ENCODE data around the gene KIF22. TPM values are rescaled to one million over a fixed set of nuclear protein-coding genes. Genes with fewer than 3 reads are reported as not detected.
A peak's percentile ranks its signal among the peaks of the same experiment; 100 is the strongest.
"Not testable (repeated sequence)": the region's sequence is repeated elsewhere in the genome, so short reads cannot be mapped to it uniquely, and the experiment has no call there.

The KIF22 gene
- total and polyA plus RNA-seq, 3 donors from 2014 or later, result 69.6 to 85.1 (median 79.8) TPM

DNA sequence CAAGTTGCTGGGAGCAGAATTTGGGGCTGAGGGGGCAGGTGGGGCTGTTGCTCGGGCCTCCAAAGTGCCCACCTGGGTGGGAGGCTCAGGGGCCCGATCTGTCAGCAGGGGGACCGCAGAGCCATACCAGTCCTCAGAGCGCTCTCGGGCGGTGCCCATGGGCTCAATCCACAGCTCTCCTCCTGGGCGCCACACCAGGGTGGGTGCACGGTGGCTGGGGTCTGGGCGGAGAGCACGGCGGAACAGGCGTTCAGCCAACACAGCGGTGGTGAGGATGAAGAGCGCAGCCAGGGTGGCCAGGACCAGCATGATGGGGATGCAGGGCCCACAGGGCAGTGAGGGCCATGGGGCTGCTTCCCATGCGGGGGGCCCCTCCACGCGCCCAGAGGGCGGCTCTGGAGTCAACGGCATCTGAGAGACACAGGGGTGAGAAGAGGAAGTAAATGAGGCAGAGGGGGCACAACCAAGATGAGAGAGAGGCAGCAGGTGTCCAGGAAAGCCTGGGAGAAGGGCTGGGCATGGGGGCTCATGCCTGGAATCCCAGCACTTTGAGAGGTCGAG is 45.9 kb upstream of the KIF22 start:
- no peaks in the 10 kb centered on the region for H3K36me3 ChIP-seq (ENCODE audit: low read depth, missing control alignments)
- no peak for DNase-seq
- H3K27me3 ChIP-seq, result no peaks in the 10 kb centered on the region
- no peak for TF ChIP-seq POLR2A (IDR thresholded peaks at IDR 0.05)
- TF ChIP-seq, protein P1, sequence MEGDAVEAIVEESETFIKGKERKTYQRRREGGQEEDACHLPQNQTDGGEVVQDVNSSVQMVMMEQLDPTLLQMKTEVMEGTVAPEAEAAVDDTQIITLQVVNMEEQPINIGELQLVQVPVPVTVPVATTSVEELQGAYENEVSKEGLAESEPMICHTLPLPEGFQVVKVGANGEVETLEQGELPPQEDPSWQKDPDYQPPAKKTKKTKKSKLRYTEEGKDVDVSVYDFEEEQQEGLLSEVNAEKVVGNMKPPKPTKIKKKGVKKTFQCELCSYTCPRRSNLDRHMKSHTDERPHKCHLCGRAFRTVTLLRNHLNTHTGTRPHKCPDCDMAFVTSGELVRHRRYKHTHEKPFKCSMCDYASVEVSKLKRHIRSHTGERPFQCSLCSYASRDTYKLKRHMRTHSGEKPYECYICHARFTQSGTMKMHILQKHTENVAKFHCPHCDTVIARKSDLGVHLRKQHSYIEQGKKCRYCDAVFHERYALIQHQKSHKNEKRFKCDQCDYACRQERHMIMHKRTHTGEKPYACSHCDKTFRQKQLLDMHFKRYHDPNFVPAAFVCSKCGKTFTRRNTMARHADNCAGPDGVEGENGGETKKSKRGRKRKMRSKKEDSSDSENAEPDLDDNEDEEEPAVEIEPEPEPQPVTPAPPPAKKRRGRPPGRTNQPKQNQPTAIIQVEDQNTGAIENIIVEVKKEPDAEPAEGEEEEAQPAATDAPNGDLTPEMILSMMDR (IDR thresholded peaks at IDR 0.05), result no peak
- 84 to 85% methylated on average over 6 to 20 of the region's 20 CpGs for WGBS, 2 donors
- H3K4me3 ChIP-seq, result no peak overlapping the region
- H3K4me1 ChIP-seq, result no peaks in the 10 kb centered on the region
- H3K27ac ChIP-seq, result no peak overlapping the region
- no peaks in the 10 kb centered on the region for H3K9me3 ChIP-seq
- intact Hi-C loops (cut with DNase I; ENCODE audit: low total_unique reads), result no loop called here

DNA sequence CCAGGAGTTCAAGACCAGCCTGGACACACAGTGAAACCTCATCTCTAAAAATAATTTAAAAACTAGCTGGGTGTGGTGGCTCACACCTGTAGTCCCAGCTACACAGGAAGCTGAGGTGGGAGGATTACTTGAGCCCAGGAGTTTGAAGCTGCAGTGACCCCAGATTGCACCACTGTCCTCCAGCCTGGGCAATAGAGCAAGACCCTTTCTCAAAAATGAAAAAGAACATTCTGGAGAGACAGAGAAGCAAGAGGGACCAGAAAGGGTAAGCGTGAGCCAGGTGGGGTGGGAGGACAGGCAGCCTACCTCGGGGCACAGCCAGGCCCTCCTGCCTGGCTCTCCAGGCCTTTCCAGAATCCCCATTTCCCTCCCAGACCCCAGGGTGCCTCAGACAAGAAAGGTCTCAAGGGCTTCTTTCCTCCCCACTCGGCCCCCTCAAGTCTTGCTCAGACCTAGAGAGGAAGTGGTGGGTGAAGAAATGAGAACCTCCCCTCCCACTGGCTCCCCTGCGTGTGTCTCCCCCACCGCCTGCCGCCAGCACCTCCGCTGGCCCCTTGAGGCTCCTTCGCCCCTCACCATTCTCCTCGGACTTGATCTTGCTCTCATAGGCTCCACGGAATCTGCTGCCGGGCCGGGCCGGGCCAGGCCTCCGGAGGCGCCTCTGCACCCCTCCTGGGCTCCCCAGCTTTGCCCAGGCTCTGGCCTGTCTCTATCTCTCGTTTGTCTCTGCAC is 45.3 kb upstream of the KIF22 start:
- TF ChIP-seq POLR2A (IDR thresholded peaks at IDR 0.05), result no peak
- TF ChIP-seq, protein P1 (IDR thresholded peaks at IDR 0.05), result no peak
- DNase-seq, result no peak
- Histone ChIP-seq H3K36me3 (ENCODE audit: low read depth, missing control alignments) (no peaks in the 10 kb centered on the region), H3K9me3 (no peaks in the 10 kb centered on the region), H3K4me3 (no peak overlapping the region), H3K4me1 (no peaks in the 10 kb centered on the region), H3K27ac (no peak overlapping the region), H3K27me3 (no peaks in the 10 kb centered on the region)
- 84 to 85% methylated on average over 16 of the region's 16 CpGs for WGBS, 2 donors
- intact Hi-C loops (cut with DNase I; ENCODE audit: low total_unique reads), result no loop called here

DNA sequence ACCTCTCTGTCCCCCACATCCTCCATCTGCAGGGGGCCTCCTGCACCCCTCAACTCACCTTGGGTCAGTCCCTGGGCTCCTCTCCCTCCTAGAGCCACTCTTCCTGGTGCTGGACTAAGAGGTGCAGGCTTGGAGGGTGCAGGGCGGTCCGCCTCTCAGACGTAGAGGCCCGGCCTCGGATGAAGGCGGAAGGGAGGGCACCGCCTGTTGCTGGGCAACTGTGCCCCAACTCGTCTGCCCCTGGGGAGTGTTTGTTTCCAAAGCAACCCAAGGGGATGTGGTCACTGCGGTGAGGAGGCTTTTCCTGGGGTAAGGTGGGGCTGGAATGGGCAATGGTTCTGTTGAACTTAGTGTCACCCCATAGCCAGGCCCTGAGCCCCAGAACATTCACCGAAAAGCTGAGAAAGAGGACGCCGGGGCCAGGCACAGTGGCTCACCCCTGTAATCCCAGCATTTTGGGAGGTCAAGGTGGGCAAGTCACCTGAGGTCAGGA is 44.7 kb upstream of the KIF22 start, which contains the start of gene C16orf54:
TSS of gene C16orf54 (minus strand) at position 138 of the 493 bp plus-strand sequence. CDS start 1,039 bp downstream, outside the sequence.
- 74 to 87% methylated on average over 9 to 11 of the region's 12 CpGs for WGBS, 2 donors
- no peaks in the 10 kb centered on the region for H3K9me3 ChIP-seq
- H3K27me3 ChIP-seq, result no peaks in the 10 kb centered on the region
- intact Hi-C loops (cut with DNase I; ENCODE audit: low total_unique reads), result no loop called here
- no peaks in the 10 kb centered on the region for H3K4me1 ChIP-seq
- no peak within 1 kb of the TSS for H3K4me3 ChIP-seq
- H3K27ac ChIP-seq, result no peak within 1 kb of the TSS
- TF ChIP-seq, protein P1 (IDR thresholded peaks at IDR 0.05), result no peak
- TF ChIP-seq POLR2A (IDR thresholded peaks at IDR 0.05), result no peak
- no peaks in the 10 kb centered on the region for H3K36me3 ChIP-seq (ENCODE audit: low read depth, missing control alignments)
- DNase-seq, result peak; percentile 27

DNA sequence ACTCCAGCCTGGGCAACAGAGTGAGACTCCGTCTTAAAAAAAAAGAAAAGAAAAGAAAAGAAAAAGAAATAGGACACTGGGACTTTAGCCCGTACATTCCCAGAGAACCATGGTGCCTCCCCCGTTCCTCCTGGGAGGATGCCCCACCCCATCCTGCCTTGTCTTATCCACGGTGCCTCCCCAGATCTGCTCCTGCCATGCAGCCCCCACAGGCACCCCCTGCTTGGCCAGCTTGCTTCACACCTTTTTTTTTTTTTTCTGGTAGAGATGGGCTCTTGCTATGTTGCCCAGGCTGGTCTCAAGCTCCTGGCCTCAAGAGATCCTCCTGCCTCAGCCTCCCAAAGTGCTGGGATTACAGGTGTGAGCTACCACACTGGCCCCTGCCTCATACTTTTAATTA is 44.0 kb upstream of the KIF22 start:
- intact Hi-C loops (cut with DNase I; ENCODE audit: low total_unique reads); H3K27ac ChIP-seq; DNase-seq; H3K4me1 ChIP-seq; H3K4me3 ChIP-seq; H3K27me3 ChIP-seq; H3K9me3 ChIP-seq; H3K36me3 ChIP-seq (ENCODE audit: low read depth, missing control alignments): not testable (repeated sequence)
- WGBS, 2 donors, result 55 to 88% methylated on average over 3 to 4 of the region's 4 CpGs

DNA sequence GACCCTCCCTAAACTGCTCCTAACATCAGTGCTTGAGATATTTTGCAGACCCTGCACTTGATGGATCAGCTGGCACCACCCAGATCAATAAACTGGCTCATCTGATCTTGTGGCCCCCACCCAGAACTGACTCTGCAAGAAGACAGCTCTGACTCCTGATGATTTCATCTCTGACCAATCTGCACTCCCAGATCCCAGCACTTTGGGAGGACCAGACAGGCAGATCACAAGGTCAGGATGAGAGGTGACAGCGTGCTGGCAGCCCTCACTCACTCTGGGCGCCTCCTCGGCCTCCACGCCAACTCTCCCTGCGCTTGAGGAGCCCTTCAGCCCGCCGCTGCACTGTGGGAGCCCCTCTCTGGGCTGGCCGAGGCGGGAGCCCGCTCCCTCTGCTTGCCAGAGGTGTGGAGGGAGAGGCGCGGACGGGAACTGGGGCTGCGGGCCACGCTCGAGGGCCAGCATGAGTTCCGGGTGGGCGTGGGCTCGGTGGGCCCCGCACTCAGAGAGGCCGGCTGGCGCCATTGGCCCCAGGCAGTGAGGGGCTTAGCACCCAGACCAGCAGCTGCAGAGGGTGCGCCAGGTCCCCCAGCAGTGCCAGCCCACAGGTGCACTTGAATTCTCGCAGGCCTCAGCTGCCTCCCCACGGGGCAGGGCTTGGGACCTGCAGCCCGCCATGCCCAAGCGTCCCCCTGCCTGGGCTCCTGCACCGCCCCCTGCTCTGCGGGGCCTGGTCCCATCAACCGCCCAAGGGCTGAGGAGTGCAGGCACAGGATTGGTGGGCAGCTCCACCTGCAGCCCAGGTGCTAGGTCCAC is 42.4 kb upstream of the KIF22 start:
- DNase-seq, result no peak
- H3K9me3 ChIP-seq, result no peaks in the 10 kb centered on the region
- TF ChIP-seq, protein P1 (IDR thresholded peaks at IDR 0.05), result no peak
- no peak for TF ChIP-seq POLR2A (IDR thresholded peaks at IDR 0.05)
- H3K4me1 ChIP-seq, result no peaks in the 10 kb centered on the region
- no peak overlapping the region for H3K27ac ChIP-seq
- intact Hi-C loops (cut with DNase I; ENCODE audit: low total_unique reads), result no loop called here
- peak overlapping the region in 1 of 2 donors; percentile 5 for H3K4me3 ChIP-seq
- 64 to 84% methylated on average over 7 to 20 of the region's 30 CpGs for WGBS, 2 donors
- H3K36me3 ChIP-seq (ENCODE audit: low read depth, missing control alignments), result no peaks in the 10 kb centered on the region
- no peaks in the 10 kb centered on the region for H3K27me3 ChIP-seq

GRCh38 chr16:29748760-29749149 is 41.8 kb upstream of the KIF22 start:
- H3K27ac ChIP-seq; H3K9me3 ChIP-seq; H3K36me3 ChIP-seq (ENCODE audit: low read depth, missing control alignments); H3K27me3 ChIP-seq; intact Hi-C loops (cut with DNase I; ENCODE audit: low total_unique reads); H3K4me1 ChIP-seq: not testable (repeated sequence)
- peak; percentile 72 for DNase-seq
- H3K4me3 ChIP-seq, result peak overlapping the region in 1 of 2 donors; percentile 17
- 53 to 68% methylated on average over 4 of the region's 4 CpGs for WGBS, 2 donors
